HG03066 (cell line): ENCODE results near the gene IFT43.
"Not testable (repeated sequence)": the region's sequence is repeated elsewhere in the genome, so short reads cannot be mapped to it uniquely, and the experiment has no call there.

Experiments
- ATAC-seq: cut with Tn5 transposase; IDR thresholded peaks from one replicate; pipeline ENCODE4 v1.9.1; 2021; ENCODE audit warnings: low read depth; ENCODE audit not compliant: unreplicated experiment

Gene IFT43

DNA sequence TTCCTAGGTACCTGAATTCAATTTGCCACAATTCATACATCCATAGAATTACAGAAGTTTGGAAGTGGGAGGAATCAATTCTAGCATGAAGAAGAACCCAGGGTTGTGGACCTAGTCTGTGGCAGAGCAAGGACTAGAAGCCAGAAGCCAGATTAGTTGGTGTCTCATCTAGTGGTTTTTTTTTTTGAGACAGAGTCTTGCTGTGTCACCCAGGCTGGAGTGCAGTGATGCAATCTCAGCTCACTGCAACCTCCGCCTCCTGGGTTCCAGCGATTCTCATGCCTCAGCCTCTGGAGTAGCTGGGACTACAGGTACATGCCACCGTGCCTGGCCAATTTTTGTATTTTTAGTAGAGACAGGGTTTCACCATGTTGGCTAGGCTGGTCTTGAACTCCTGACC is 24.1 kb downstream of the IFT43 start:
- ATAC-seq, result not testable (repeated sequence)

DNA sequence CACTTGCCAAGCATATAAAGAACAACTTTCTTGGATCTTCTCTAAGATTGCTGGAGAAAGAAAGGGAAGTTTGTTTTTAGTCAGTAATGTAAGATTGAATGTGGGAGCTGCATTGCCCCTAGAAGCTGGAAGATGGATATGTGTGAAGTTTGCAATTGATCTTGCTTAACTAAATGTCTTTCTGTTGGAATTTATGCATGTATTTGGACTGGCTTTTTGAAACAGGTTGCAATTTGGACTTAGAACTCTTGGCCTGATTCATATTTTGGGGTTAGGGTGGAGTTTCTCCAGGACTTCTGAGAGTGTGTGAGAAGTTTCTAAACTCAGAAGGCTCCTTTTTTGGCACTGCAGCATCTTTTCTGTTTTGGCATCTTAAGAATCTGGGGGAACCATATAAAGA is 26.4 kb downstream of the IFT43 start:
- ATAC-seq, result no peak

DNA sequence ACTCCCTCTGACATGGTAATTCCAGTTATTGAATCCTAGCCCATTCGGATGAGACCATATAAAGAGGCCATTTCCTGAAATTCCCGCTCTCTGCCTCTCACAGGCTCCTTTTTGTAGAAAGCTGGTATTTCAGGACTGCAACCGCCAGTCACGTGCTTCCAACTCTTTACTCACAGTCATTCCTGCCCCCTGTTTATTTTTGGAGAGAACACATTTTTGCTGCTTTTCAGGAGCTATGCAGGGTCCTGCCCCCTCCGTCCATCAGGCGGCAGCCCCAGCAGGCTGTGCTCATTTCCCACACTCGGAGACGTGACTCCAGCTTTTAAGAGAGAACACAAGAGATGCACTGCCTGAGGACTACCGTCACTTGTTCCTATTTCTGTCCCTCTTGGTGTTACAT is 26.8 kb downstream of the IFT43 start:
- no peak for ATAC-seq

DNA sequence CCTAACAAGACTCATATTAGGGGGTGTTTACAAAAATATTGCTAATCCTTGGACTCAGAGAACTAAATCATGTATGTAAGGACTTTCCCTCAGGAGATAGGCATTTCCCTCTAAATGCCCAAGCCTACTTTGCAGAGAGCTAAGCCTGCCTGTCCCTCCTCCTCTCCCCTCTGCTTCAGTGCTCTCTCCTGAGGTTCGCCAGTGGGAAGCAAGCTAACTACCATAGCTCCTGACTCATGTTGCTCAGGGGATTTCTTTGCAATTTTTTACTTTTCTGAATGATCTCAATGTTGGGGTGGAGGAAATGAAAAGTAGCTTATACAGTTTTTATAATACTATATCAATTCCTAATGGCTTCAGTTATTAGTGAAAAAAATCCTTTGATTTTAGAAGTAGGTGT is 29.6 kb downstream of the IFT43 start:
- ATAC-seq, result no peak

DNA sequence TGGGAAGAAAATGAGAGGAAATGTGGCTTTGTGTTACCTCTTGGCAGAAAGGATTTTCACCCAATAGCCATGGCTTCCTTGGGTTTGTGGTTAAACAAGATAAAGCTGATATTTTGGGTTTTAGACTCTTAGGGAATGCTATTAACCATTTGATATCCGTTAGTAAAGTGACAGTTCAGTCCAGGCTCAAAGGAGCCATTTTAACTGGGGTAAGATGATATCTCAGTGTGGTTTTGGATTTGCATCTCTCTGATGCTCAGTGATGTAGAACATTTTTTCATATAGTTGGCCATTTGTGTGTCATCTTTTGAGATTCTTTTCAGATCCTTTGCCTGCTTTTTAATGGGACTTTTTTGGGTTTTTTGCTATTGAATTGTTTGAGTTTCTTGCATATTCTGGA is 30.1 kb downstream of the IFT43 start:
- ATAC-seq, result no peak

DNA sequence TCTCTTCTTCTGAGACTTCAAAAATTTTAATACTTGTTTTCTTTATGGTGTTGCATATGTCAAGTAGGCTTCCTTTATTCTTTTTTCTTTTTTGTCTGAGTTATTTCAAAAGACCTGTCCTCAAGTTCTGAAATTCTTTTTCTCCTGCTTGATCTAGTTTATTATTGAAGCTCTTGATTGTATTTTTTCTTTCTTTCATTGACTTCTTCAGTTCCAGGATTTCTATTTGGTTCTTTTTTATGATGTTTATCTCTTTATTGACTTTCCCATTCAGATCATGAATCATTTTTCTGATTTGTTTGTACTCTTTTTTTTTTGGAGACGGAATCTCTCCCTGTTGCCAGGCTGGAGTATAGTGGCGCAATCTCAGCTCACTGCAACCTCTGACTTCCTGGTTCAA is 34.1 kb downstream of the IFT43 start:
- ATAC-seq, result no peak

DNA sequence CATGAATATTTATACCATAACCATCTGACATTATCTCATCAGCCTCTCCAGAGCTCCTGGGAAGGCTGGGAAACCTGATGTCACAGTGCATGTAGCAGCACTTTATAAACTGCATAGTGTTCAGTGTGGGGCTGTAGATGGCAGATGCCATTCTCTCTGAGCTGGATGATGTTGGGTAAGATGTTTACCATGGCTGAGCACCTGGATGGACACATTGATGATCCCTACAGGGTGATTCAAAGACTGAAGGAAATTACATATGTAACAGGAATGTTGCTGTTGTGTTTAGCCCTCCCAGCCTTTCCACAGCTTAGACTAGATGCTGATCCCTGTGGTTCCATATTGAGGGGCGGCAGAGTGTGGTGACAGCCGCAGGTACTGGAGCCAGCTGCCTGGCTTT is 37.4 kb downstream of the IFT43 start:
- no peak for ATAC-seq

DNA sequence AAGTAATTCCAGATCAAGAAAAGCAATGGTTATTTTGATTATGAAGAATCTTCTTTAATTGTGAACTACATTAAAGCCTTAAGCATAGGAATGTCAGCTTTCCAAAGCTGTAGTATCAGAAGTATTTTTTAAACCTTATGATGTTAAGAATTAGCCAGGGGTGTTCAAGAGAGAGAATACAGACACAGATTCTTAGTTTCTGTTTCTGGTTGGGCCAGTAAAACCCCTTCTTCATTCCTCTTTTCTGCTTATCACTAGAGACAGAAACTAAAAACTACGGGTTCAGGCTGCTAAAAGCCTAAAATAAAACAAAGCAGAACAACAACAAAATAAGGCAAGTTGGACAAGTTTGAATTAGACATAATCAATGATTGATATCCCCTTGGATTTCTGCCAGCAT is 38.2 kb downstream of the IFT43 start:
- ATAC-seq, result no peak

DNA sequence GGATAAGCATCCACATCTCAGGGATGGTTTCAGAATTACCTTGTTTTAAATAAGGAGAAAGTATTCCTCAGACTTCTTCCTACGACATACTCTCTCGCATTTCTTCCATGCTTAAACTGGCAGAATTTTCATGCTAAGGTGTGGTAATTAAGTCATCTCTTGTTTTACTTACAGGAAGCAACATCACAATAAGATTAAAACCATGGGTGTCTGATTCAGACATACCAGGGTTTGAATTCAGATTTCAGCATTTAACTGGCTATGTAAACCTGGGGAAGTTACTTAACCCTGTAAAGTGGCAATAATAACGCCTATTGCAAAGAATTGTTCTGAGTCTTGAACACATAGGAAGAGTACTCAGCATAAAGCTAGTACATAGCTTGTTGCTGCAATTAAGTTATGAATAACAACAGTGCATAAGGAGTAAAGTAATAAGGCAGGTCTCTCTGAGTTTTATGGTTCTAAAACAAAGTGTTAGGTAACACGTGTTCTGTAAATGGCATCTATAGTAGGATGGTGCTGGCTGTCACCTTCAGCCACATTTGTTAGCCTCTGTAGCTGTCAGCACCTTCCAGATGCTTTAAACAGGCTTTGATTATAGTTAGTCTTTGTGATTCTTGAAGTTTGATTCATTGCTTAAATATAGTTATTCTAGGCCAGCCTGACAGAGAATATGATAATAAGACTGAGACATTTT is 38.8 kb downstream of the IFT43 start:
- ATAC-seq, result no peak

DNA sequence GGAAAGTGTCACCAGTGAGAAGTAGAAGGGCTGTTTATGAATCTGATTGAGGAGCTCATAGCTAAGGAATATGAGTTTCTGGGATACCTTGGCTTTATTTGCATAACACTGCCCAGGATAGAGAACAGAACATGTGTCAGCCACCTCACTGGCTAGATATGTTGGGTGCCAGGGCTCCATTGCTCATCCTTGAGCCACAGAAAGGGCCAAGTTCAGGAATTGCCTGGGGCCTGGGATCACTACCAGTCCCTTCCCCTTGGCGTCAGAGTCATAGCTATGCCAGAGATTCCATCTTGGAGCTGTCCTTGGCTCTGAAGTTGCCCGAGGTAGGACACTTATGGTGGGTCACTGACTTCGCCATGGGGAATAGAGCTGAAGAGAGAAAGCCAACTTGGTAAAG is 49.0 kb downstream of the IFT43 start:
- ATAC-seq, result no peak

DNA sequence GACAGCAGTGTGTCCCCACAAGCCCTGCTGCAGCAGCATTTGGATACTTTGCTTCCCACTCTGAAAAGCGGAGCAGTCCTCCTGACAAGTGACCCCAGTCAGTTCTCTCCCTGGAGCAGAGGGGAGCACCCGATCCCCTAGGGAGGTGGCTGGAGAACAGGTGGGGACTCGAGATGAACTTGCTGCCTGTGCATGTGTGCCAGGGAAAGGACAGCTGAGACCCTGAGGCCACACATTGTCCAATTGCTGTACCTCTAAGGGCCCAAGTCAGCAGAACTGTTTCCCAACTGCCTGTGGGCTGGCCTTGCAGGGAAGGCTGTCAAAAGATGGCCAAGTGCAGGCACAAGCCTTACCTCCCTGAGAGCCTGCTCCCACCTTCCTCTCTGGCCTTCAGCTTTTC is 55.1 kb downstream of the IFT43 start:
- no peak for ATAC-seq

DNA sequence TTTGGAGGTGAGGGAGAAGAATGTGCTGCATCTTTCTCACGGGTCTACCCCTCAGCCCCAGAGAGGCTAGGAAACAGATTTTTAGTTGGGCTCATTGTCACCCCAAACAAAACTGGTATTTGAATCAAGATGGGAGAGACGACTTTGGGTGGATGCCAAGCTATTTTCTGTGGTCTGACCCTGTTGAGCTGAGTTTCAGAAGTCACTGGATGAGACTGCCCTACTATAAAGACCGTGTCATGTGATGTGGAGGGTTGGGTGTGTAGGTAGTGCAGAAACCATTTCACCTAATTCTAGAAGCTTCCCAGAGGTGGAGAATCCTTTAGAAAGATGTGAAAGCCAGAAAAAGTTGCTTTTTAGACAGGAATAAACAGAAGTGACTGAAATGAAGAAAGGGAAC is 60.2 kb downstream of the IFT43 start:
- ATAC-seq, result no peak

DNA sequence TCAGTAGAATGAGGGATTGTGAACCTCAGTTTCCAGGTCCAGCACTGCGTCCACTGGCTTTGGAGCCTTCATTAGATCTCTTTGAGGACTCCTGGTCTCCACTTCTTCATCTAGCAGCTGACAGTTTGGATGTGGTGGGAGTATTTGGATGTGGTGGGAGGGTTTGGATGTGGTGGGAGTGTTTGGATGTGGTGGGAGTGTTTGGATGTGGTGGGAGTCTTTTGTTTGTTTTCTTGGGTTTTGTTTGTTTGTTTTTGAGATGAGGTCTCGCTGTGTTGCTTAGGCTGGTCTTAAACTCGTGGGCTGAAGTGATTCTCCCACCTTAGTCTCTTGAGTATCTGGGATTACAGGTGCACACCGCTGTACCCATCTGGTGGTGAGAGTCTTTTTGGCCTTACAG is 64.7 kb downstream of the IFT43 start:
- no peak for ATAC-seq

DNA sequence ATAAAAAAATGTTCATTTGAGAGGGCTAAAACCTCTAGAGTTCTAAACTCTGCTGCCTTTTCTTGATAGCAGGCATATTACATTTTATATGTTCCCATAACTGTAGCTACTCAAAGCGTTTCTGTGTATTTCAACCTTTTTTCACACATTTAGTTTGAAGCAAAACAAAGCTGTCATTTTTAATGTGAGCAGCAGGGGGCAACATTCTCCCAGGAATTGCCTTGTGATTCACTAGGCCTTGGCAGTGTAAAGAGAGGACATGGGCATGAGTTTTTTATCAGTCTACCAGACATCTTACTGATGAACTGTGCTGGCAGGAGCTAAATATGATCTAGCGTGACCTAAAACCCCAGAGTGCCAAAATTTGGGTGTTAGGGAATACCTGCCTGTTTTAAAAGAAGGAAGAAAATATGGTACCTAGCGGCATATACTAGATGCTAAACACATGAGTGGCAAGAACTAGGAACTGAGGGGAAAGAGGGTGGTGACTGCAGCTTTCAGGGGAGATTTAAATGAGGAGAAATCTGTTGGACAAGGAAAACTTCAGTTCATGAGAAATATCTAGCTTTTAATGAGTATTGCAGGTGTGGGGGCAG is 65.3 kb downstream of the IFT43 start:
- ATAC-seq, result no peak

DNA sequence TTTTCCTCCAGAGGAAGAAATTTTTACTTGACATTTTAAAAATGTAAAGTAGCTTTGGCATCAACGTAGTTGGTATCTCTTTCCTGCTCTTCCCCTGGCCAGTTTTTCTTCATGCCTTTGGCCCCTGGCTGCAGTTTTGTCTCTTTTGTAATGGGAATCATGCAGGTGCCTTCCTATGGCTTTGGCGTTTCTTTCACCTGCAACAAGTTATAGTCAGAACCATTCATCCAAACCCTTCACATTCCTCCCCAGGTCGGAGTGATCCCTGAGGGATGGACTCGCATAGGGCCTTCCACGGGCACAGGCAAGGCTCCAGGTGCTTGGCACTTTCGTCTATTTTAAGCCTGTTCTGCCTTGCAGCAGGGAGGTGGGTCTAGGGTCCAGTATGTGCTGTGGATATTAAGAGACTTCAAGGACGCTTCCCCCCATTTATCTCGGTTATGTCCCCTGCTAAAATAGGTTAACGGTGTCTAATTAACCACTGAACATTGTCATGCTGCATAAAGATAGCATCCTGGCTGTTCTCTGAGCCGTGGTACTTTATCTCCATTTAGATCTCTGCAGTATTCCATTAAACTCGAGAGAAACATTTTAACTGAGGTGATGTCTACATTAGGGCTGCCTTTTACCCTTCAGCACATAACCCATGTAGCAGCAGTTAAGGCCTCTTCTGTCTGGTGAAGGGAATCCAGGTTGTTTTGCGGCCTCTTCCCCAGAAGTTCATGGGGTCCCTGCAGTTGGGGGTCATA is 66.3 kb downstream of the IFT43 start:
- ATAC-seq, result no peak

DNA sequence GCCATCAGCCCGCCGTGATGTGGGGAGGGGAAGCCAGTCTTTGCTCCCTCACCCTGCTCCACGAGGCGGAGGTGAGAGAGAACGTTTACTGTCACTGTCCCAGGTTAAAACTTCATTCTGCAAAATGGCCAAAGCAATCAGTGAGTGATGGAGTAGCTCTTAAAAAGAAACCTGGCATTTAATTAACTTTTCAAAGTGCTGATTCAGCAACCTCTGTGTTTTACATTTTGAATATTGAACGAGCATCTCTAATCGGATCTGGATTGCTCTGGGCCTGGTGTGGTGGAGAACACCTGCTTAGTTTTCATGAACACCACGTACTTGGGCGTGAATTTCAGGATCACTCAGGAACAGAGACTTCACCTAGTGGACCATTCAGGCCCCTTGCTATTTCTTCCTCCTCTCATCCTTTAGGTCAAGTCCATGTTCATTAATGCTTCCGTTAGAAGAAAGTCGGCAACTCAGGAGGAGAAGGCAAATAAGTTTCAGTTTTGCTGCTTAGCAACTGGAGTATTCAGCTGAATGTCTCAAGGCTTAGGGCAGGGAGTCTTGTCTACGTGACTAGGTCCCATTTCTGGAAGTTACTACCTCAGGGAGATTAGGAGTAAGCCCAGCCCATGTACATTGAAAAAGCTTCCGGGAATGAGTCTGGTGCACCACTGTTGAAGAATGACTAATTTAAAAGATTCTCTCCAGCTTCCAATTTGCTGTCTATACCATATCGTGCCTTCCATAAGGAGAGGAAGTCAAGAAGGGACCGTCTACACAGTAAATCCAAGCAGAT is 68.2 kb downstream of the IFT43 start:
- no peak for ATAC-seq

DNA sequence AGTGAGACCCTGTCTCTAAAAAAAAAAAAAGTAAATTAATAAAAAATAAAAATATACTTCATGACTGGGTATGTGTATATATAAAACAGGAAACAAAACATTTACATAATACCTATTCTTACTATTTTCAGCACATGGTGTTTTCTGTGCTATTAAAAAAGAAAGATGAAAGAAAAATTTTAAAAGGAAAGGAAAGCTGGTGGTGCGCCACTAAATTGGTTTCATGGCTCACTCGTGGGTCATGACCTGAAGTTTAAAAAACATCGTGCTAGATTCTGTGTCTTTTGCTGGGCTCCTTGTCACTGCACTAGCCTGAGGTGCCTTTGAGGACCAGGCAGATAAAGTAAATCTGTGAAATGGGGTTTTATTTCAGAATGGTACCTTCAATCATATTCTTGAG is 69.8 kb downstream of the IFT43 start:
- ATAC-seq, result no peak

DNA sequence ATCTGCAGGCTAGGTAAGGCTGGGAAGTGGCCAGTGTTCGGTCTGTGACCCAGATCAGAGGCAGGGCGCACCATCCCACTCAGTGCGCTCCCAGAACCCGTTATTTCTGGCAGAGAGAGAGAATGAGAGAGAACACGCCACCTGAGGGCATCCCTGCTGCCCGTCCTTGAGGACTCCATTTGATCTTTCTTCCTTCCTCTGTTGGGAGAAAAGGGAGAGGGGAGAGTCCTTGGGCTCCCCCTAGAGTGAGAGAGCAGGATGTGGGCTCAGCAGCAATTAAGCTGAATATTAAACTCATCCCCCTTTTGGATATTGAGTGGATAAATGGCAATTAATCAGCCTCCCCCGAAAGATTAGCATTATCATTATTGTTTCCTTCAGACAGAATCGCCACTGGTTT is 70.6 kb downstream of the IFT43 start:
- no peak for ATAC-seq

DNA sequence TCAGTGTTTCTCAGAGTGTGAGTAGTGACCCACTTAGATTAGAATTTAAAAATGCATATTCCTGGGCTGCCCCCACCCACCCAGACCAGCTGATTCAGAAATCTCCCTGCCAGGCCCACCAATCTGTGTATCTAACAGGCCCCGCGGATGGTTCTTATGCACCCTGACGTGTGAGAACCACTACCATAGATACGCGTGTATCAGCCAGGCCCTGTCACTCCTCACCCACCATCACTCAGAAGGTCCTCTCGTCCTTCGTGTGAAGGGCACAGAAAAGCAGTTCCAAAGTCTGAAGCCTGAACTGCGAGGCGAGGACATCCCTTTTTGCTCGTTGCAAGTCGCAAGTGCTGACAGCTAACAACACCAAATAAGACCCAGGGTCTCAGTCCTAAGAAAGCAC is 72.4 kb downstream of the IFT43 start:
- ATAC-seq, result no peak

DNA sequence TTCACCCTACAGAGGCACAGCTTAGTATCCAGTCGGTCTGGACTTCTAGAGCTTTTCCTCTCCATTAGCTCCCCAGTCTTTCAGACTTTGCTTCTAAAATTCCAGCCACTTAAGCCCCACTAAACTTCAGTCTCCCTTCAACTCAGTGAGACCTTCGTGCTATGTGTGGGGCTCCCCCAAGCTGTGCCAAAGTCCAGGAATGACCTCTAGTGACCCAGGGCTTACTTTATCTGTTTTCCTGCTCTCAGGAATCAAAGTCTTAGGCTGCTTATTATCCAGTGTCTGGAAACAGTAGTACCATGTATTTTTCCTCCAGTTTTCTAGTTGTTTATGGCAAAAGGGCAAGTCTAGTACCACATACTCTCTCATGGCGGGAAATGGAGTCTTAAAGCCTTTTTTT is 77.8 kb downstream of the IFT43 start:
- ATAC-seq, result no peak

DNA sequence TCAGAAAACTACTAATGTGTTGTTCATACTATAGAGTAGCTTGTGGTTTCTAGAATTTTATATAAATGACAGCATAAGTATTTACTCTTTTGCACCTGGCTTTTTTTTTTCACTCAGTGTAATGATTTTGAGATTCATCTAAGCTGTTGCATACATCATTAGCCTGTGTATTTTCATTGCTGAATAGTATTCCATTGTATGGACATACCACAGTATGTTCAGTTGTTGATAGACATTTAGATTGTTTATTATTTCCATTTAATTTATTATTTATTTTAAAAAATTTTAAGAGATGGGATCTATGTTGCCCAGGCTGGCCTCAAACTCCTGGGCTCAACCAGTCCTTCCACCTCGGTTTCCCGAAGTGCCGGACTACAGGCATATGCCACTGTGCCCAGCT is 80.0 kb downstream of the IFT43 start:
- ATAC-seq, result no peak
